ENCODE data around the gene DPEP3.

Gene DPEP3

DNA sequence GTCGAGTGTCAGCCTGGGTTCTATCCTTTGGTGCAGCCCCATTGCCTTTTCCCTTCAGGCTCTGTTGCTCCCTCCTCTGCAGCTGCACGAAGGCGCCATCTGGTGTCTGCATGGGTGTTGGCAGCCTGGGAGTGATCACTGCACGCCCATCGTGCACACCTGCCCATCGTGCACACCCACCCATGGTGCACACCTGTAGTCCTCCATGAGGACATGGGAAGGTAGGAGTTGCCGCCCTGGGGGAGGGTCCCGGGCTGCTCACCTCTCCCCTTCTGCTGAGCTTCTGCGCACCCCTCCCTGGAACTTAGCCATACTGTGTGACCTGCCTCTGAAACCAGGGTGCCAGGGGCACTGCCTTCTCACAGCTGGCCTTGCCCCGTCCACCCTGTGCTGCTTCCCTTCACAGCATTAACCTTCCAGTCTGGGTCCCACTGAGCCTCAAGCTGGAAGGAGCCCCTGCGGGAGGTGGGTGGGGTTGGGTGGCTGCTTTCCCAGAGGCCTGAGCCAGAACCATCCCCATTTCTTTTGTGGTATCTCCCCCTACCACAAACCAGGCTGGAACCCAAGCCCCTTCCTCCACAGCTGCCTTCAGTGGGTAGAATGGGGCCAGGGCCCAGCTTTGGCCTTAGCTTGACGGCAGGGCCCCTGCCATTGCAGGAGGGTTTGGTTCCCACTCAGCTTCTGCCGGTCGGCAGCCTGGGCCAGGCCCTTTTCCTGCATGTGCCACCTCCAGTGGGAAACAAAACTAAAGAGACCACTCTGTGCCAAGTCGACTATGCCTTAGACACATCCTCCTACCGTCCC lies 51.5 kb downstream of the DPEP3 start:
- peak; percentile 81 to 85 for DNase-seq

- DNase-seq, result no peak
Observed at GRCh38 chr16:67928147-67928546, 52.2 kb downstream of the DPEP3 start.

DNA sequence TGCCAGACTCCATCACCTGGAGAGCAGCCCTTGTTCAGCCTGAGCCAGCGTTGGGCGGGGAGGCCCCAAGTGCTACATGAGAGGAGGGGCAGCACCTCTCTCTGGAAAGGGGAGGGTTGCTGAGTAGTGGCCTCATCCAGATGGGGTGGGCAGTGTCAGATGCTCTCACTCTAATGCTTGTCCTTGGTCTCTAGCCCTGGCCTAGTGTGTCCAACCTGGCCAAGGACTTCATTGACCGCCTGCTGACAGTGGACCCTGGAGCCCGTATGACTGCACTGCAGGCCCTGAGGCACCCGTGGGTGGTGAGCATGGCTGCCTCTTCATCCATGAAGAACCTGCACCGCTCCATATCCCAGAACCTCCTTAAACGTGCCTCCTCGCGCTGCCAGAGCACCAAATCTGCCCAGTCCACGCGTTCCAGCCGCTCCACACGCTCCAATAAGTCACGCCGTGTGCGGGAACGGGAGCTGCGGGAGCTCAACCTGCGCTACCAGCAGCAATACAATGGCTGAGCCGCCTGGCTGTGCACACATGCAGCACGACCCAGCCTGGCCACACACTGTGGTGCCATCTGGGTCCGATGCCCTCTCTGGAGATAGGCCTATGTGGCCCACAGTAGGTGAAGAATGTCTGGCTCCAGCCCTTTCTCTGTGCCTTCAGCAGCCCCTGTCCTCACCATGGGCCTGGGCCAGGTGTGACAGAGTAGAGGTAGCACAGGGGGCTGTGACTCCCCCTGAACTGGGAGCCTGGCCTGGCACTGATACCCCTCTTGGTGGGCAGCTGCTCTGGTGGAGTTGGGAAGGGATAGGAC lies 53.0 kb downstream of the DPEP3 start:
- DNase-seq, result no peak

DNA sequence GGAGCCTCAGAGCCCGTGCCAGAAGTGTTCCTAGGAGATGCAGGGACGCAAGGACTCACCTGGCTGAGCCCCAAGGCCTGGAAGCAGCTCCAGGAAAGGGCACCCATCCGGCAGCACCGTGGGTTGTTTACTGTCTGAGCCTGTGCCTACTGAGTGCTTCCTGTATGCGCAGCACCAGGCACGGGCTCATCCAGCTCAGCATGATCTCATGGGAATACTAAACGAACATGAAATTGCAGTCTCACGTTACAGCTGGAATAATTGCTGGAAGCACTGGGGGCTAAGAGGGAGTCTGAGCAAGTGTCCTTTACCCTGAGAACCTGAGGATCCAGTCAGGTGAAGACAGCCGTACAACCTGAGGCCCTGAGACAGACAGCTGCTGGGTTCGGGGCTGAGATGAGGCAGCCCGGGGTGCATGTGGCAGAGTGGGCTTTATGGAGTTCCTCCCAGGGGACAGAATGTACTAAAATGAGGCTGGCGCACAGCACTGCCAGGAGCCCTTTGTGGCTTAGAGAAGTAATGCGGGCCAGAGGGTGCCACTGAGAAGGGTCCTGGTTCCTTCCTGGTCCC lies 54.0 kb downstream of the DPEP3 start:
- DNase-seq, result no peak

All from activated CD4-positive, alpha-beta T cell treated with anti-CD3 and anti-CD28 coated beads, Interleukin-2, amount 50 U/mL, for 48 hours (primary cell).